Fibroblast of gingiva (primary cell): ENCODE measurements around the gene SENP2.
"Not testable (repeated sequence)": the region's sequence is repeated elsewhere in the genome, so short reads cannot be mapped to it uniquely, and the experiment has no call there.

ENCODE experiments used
- DNase-seq: peaks from one replicate; pipeline ENCODE4 v3.0.0-alpha.2; 2011; ENCODE audit warnings: low read depth

The SENP2 gene

DNA sequence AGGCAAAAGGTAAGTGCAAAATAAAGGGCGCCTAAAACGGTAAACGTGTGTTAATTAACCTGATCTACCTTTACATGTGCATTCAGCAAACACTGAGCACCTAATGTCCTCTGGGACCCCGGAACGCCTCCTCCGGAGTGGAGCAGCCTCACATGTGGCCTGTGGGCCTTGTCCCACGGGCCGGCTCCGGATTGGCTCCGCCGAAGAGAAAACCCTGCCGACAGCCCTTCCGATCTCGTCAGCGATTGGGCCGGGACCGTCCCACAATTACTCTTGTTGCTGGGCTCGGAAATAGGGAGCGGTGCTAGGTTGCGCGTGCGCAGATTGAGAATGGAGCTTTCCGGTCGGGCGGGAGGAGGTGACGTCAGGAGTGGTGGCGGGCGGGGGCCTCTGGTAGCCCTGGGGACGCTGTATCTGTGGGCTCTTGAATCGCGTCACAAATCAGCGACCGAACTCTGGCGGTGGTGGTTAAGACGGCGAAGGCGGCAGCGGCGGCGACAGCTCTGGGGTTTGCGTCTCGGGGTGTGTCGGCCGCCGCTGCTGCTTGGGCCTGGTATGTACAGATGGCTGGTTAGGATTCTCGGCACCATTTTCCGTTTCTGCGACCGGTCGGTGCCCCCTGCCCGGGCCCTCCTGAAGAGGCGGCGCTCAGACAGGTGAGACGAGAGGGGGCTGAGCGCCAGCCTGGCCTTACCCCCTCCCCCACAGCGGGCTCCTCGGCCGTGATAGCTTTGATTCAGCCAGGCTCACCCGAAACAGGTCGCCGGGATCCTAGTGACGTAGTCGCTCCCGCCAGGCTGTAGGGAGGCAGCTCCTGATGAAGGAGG lies at the start of gene SENP2:
SENP2 (plus strand) TSS at position 437 of the 827 bp plus-strand sequence; CDS start at position 556, 119 bp downstream.
- DNase-seq: peak; percentile 98

GRCh38 chr3:185537369-185537970 lies 48.6 kb upstream of the SENP2 start:
- peak; percentile 21 for DNase-seq

DNA sequence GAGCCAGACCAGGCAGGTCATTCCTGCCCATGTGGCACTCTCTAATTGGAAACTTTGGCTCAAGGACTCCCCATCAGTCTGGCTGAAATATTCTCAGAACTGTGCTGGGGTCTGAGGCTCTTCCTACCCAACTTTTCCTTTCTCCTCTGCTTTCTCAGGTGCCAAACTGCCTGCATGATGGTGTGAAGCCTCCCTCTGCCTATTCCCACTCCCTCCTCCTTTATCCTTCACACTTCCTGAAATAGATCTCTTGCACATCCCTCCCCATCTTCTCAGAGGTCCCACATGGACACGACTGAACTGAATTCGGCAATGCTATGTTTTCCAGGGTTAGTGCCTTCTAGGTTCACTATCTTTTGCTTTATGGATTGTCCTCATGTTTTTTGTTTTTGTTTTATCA lies 46.2 kb upstream of the SENP2 start:
- no peak for DNase-seq

DNA sequence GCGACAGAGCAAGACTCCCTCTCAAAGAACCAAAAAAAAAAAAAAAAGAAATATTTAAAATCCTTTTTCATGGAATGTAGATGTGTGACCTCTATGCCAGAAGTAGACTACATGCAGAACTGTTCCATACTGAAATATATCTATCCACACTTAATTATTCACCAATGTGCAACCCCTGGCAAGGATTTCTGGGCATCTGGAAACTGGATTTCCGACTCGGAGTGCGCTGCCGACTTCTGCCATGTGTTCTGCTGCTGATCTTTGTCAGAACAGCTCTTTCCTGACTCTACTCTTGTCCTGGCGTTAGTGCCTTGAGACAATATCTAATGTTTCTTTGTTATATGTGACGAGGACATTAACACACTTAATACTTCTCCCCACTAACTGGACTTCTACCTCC lies 45.4 kb upstream of the SENP2 start:
- no peak for DNase-seq

DNA sequence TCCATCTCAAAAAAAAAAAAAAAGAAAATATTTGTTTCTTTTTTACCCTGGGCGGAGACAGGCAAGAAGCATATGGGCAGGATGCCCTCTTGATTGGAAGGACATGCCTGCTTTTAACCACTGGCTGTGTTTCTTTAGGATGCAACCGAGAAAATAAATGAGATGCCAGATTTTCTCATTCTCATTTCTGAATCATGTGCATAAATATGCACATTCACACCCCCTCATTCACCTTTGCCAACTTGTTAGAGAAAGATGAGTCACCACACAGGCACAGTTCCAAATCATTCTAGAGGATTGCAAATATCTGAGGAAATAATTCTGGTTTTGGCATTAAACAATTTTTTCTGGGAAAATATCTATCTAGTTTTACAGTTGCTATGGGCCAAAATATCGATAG lies 37.0 kb upstream of the SENP2 start:
- peak; percentile 98 for DNase-seq

DNA sequence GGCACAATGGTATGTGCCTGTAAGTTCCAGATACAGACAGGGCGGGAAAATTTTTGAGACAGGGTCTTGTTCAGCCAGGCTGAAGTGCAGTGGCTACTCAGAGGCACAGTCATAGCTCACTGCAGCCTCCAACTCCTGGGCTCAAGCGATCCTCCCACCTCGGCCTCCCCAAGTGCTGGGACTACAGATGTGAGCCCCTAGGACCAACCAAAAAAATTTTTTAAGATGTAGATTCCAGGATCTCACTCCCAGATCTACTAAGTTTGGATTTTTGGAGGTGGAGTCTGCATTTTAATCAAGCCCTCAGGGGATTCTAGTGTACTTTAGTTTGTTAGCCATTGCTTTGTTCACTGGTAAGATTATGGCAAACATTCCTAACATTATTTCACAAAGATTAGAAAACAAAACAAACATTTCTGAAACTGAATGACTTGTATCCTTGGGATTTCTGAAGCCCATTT lies 36.4 kb upstream of the SENP2 start:
- DNase-seq: peak; percentile 49

DNA sequence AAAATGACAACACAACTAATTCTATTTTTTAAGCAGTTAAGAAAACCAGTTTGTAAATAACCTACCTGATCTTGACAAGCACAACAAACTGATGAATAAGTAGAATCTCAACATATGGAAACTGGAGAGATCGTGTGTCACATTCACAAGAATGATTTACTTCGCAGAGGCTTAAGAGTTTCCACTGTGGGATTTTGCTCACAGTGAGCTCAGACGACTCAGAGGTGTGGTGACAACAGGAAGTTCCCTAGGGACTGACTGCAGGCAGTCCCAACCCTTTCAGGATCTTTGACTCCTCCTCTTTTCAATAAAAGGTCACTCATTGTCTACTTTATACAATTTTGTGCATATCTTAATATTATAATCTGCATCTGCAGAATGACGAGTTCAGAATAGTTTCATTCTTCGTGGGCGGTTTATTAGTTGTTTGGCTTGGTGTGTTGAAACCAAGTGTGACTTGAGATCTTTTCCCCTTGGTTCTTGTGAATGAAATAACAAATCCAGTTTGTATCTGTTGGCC lies 33.7 kb upstream of the SENP2 start, which contains the start of gene LIPH:
LIPH (minus strand) TSS at position 231 of the 520 bp plus-strand sequence; CDS start at position 114, 117 bp downstream.
- no peak for DNase-seq

GRCh38 chr3:185555101-185555501 lies 31.0 kb upstream of the SENP2 start:
- no peak for DNase-seq

DNA sequence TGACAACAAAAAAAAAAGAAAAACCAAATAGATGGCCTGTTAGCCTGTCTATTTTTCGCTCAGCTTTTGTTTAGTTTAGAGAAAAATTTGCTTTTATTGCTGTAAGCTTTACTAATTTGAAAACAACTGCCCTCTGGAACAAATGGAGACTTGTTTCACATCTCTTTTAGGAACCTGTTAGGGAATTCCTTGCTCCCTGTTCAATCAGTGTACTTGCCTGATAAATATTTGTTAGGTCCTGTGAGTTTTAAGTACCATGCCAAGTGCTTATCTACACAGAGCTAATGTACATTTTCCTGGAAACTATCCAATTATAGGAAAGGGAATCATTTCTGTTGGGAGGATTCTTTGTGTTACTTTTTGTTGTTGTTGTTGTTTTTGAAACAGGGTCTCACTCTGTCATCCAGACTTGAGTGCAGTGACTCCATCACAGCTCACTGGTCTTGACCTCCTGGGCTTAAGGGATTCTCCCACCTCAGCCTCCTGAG lies 30.2 kb upstream of the SENP2 start:
- DNase-seq: no peak

DNA sequence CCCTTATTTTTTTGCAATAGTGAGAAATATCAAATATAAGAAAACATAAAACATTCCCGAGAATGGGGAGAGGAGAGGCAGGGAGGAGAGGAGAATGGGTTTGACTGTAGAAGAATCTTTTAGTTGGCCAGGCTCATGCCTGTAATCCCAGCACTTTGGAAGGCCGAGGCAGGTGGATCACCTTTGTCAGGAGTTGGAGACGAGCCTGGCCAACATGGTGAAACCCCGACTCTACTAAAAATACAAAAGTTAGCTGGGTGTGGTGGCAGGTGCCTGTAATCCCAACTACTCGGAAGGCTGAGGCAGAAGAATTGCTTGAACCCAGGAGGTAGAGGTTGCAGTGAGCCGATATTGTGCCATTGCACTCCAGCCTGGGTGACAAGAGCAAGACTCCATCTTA lies 29.5 kb upstream of the SENP2 start:
- not testable (repeated sequence) for DNase-seq

DNA sequence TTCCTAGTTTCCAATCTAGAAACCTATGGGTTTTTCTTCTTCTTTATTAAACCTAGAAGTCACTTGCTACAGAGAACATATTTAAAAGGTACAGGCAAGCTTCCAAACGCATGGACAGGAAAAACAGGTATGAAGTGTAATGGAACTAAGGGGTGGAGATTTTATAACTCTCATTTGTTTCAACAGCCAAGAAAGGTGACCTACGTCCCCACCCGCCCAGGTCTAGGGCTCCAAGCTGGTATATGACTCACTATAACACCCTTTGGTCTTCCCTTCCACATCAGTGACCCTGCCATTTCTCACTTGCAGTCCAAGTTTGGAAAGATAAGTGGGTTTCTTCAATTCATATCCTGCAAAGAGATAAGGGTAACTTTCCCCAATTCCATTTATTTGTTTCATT lies 27.7 kb upstream of the SENP2 start:
- DNase-seq: no peak

DNA sequence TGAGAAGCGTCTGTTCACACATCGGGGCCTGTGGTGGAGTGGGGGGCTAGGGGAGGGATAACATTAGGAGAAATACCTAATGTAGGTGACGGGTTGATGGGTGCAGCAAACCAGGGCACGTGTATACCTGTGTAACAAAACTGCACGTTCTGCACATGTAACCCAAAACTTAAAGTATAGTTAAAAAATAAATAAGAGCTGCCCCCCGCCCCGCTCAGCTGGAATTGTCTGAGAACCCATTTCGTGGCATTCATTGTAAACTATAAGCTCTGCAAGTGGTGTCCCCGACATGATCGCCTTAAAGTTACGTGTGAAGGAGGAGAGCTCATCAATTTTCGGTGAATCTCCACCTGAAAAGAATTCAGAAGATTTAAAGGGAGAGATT lies 26.4 kb upstream of the SENP2 start:
- DNase-seq: no peak

DNA sequence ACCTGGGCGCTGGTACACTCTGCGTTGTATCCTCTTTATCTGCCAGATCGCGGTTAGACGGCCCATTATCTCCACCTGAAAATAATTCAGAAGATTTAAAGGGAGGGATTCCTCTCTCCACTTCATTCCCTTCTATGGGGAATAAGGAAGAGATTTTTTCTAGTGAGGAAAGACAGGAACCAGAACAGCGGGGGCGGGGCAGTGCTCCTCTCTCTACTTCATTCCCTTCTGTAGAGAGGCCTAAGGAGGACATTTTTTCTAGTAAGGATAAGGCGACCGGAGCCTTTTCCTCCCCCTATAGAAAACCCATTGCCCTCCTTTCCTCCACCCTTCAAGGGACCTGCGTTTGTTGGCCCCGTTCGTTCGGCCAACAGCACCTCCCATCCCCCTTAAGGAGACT lies 25.4 kb upstream of the SENP2 start:
- DNase-seq: no peak

DNA sequence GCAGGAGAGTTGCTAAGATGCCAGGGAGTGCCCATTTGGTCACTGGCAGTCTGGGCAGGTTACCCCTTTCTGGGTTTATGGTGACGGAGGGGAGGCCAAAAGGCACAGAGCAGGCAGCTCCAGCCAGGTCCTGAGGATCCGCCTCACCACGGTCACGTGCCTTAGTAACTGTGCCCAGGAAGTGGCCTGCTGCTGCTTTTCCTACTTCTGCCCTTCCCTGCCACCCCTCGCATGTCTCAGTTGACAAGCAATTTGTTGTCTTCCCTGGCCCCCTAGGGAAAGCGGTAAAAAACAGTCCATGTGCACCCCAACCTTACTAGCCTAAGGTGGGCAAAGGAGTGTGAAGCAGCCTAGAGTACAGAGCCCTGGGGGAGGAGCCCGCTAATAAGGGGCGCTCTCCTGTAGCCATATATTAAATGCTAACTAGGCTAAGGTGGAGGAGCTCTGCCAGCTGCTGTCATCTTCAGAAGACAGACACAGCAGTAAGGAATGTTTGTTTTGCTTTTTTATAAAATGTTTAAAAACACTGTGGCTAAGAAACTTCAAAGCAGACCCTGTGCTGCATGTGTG lies 24.6 kb upstream of the SENP2 start:
- DNase-seq: no peak

DNA sequence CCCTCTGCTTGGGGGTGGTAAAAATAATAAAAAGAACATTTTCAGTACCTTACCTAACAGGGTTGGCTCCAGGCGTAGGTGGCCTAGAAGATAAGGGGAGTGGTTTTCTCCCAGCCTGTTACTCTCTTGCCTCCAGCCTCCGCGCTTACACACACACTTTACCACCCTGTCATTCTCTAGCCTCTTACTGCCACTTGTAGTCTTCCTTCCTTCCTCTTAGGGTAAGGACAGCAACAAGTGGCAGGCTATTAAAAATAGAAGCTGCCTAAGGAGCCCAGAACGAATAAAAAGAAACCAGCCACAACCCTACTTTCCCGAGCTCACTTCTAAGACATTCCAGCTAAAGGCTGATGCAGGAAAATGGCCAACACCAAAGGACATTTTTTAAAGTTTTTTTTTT lies 24.1 kb upstream of the SENP2 start:
- DNase-seq: no peak

GRCh38 chr3:185572183-185572582 lies 13.9 kb upstream of the SENP2 start:
- DNase-seq: no peak

- peak; percentile 6 for DNase-seq
Observed at GRCh38 chr3:185575108-185575869, 10.8 kb upstream of the SENP2 start.

GRCh38 chr3:185582236-185582635 lies 3.9 kb upstream of the SENP2 start:
- no peak for DNase-seq

DNA sequence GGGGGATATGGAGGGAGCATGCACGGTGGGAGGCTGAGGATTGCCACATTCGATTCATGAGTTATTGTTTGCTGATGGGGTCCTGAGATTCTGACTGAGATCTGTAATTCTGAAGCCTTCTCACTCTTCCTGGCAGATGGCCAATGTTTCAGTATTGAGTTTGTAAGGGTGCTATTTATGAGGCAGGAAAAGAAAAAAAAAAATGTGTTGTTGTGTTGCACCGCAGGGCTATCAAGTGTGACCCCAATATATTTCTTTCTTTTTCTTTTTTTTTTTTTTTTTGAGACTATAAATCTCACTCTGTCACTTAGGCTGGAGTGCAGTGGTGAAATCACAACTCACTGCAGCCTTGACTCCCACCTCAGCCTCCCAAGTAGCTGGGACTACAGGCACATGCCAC lies 3.2 kb upstream of the SENP2 start:
- no peak for DNase-seq

- DNase-seq: no peak
Observed at GRCh38 chr3:185583925-185584324, 2.2 kb upstream of the SENP2 start.

DNA sequence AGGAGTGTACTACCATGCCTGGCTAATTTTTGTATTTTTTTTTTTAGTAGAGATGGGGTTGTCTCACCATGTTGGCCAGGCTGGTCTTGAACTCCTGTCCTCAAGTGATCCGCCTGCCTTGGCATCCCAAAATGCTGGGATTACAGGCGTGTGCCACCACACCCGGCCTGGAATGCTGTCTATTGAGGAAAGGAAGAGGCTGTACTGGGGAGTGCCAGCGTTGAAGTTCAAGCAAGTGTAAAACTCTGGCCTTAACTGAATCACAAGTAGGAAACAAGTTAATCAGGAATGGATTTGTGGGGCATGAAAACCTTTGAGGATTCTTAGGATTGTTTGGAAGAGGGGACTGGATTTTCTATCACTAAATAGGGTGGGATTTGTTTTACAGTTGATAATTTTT lies 1.4 kb upstream of the SENP2 start:
- no peak for DNase-seq

- DNase-seq: no peak
Observed at GRCh38 chr3:185585518-185585858, 607 bp upstream of the SENP2 start.
